LNCAP (cell line): Measurements from ENCODE around the gene DMRT3.

Experiments
- CTCF ChIP-seq: fragments of 450-650 bp; IDR thresholded peaks from 2 replicates; pipeline ENCODE4 v1.5.1; 2017; ENCODE audit warnings: mild to moderate bottlenecking

The DMRT3 gene

GRCh38 chr9:977838-978830 lies 1.7 kb downstream of the DMRT3 start:
- TF ChIP-seq CTCF: no peak

GRCh38 chr9:979983-980382 lies 3.5 kb downstream of the DMRT3 start:
- no peak for TF ChIP-seq CTCF

GRCh38 chr9:980640-981039 lies 4.2 kb downstream of the DMRT3 start:
- no peak for TF ChIP-seq CTCF

GRCh38 chr9:981491-981898 lies 5.0 kb downstream of the DMRT3 start:
- no peak for TF ChIP-seq CTCF

- TF ChIP-seq CTCF: no peak
Measured at GRCh38 chr9:982394-983230, 6.2 kb downstream of the DMRT3 start.

GRCh38 chr9:994005-994404 lies 17.6 kb downstream of the DMRT3 start:
- TF ChIP-seq CTCF: no peak

- no peak for TF ChIP-seq CTCF
Measured at GRCh38 chr9:995192-995591, 18.7 kb downstream of the DMRT3 start.
